Progenitor cell of endocrine pancreas (in vitro differentiated cells): ENCODE data around the gene FAM111B. TPM values are rescaled to one million over a fixed set of nuclear protein-coding genes. Genes with fewer than 3 reads are reported as not detected.
"Not testable (repeated sequence)": the region's sequence is repeated elsewhere in the genome, so short reads cannot be mapped to it uniquely, and the experiment has no call there.

Source experiments
- DNase-seq: peaks from one replicate; pipeline ENCODE4 v3.0.0; 2021; ENCODE audit warnings: low spot score; ENCODE audit not compliant: unreplicated experiment
- H3K27ac Mint-ChIP-seq: 2 replicates; pipeline ENCODE4 v1.8.0; 2021; ENCODE audit warnings: mild to moderate bottlenecking, moderate library complexity, mixed read lengths
- H3K27me3 Mint-ChIP-seq: 2 replicates; pipeline ENCODE4 v1.8.0; 2021; ENCODE audit warnings: mixed read lengths
- H3K36me3 Mint-ChIP-seq: 2 replicates; pipeline ENCODE4 v1.8.0; 2022; ENCODE audit warnings: mixed read lengths; ENCODE audit not compliant: insufficient read depth
- H3K4me1 Mint-ChIP-seq: 2 replicates; pipeline ENCODE4 v1.8.0; 2021; ENCODE audit warnings: low read depth, mixed read lengths
- H3K4me3 Mint-ChIP-seq: 2 replicates; pipeline ENCODE4 v1.8.0; 2021; ENCODE audit warnings: low read depth, mild to moderate bottlenecking, moderate library complexity, mixed read lengths
- H3K9me3 Mint-ChIP-seq: 2 replicates; pipeline ENCODE4 v1.8.0; 2021; ENCODE audit warnings: low read depth, mixed read lengths
- CTCF ChIP-seq: fragments of 200-600 bp; sonication (generic); IDR thresholded peaks from one replicate; pipeline ENCODE4 v1.5.0; 2021; ENCODE audit warnings: antibody characterized with exemption, mild to moderate bottlenecking; ENCODE audit not compliant: unreplicated experiment
- total RNA-seq: library from RNA; stranded (reverse); gene quantifications from 2 replicates; pipeline ENCODE4 v1.2.1, GENCODE V29; 2021

The FAM111B gene
- total RNA-seq, 1 donor from 2014 or later = 14.7 TPM

GRCh38 chr11:59069087-59069486 is 38.0 kb upstream of the FAM111B start:
- Mint-ChIP-seq H3K9me3 (peaks cover 3% of the 10 kb centered on the region), H3K27me3 (peaks cover 35% of the 10 kb centered on the region), H3K4me1 (no peaks in the 10 kb centered on the region), H3K36me3 (no peaks in the 10 kb centered on the region), H3K4me3 (no peak overlapping the region), H3K27ac (no peak overlapping the region)
- no peak for DNase-seq
- TF ChIP-seq CTCF = no peak

- Mint-ChIP-seq H3K4me1 (no peaks in the 10 kb centered on the region), H3K27ac (no peak overlapping the region), H3K9me3 (peaks cover 3% of the 10 kb centered on the region), H3K36me3 (no peaks in the 10 kb centered on the region), H3K4me3 (no peak overlapping the region), H3K27me3 (peaks cover under 1% of the 10 kb centered on the region)
- DNase-seq = no peak
- TF ChIP-seq CTCF = no peak
Measured at GRCh38 chr11:59076876-59077571, 30.0 kb upstream of the FAM111B start.

- no peak for TF ChIP-seq CTCF
- Mint-ChIP-seq H3K9me3 (peaks cover 1% of the 10 kb centered on the region), H3K27ac (no peak overlapping the region), H3K4me3 (no peak overlapping the region), H3K36me3 (no peaks in the 10 kb centered on the region), H3K4me1 (no peaks in the 10 kb centered on the region), H3K27me3 (peaks cover 3% of the 10 kb centered on the region)
- DNase-seq = no peak
Measured at GRCh38 chr11:59078435-59078834, 28.6 kb upstream of the FAM111B start.

GRCh38 chr11:59079086-59079485 is 28.0 kb upstream of the FAM111B start:
- Mint-ChIP-seq H3K4me3 (no peak overlapping the region), H3K4me1 (no peaks in the 10 kb centered on the region), H3K36me3 (no peaks in the 10 kb centered on the region), H3K27ac (no peak overlapping the region), H3K27me3 (peaks cover 3% of the 10 kb centered on the region), H3K9me3 (no peaks in the 10 kb centered on the region)
- TF ChIP-seq CTCF = no peak
- DNase-seq = no peak

GRCh38 chr11:59080421-59080820 is 26.6 kb upstream of the FAM111B start:
- H3K27ac Mint-ChIP-seq, H3K36me3 Mint-ChIP-seq, H3K4me3 Mint-ChIP-seq: not testable (repeated sequence)

GRCh38 chr11:59081430-59082020 is 25.5 kb upstream of the FAM111B start:
- H3K27ac Mint-ChIP-seq, H3K4me3 Mint-ChIP-seq, H3K36me3 Mint-ChIP-seq, H3K27me3 Mint-ChIP-seq, DNase-seq, H3K9me3 Mint-ChIP-seq, H3K4me1 Mint-ChIP-seq: not testable (repeated sequence)

More at GRCh38 chr11:59080421-59080820, 26.6 kb upstream of the FAM111B start:
- H3K27me3 Mint-ChIP-seq, DNase-seq, H3K4me1 Mint-ChIP-seq, H3K9me3 Mint-ChIP-seq: not testable (repeated sequence)

- DNase-seq, H3K27me3 Mint-ChIP-seq, H3K27ac Mint-ChIP-seq, H3K4me3 Mint-ChIP-seq, H3K9me3 Mint-ChIP-seq, H3K36me3 Mint-ChIP-seq, H3K4me1 Mint-ChIP-seq: not testable (repeated sequence)
Measured at GRCh38 chr11:59086007-59086406, 21.0 kb upstream of the FAM111B start, which contains the start of gene GLYATL1B. Gene GLYATL1B (plus strand): TSS chr11:59086307. CDS start chr11:59086307, 0 bp downstream.
